ENCODE measurements around the gene OR8B2. TPM values are rescaled to one million over a fixed set of nuclear protein-coding genes. Genes with fewer than 3 reads are reported as not detected.

Gene OR8B2
- total RNA-seq, 5 donors from 2014 or later (not counting 1 experiment from before 2014, with no cell fraction given), result not detected

DNA sequence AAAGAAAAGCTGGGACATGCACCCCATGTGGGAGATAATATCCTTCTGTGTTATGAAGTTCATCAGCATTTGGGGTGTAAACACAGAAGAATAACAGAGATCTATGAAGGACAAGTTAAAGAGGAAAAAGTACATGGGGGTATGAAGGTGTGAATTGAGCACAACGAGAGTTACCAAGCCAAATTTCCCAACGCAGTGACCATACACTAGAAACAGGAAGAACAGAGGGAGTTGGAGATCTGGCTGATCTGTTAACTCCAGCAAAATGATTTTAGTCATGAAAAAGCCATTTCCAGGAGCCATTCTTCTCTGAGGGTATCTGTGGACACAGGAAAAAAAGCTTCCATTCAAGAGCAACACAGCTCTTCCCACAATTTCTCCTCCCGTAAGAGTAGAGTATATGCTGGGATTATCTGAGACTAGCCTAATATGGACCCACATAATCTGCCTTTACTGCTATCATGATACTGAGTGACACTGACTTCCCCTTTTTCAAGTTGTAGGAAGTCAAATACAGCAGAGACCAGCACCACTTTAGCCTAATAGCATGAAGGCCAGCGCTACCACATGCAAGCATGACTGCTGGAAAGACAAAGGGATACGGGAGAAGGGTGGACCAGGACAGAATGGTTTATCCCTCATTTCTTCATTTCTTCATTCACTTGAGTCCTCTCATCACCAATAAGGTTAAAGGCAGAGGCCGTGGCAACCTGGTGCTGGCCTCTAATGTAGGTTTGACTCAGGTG, 44.7 kb downstream of the OR8B2 start:
- Histone ChIP-seq H3K36me3 (ENCODE audit: control insufficient read depth in 2 of 2, extremely low read depth in 1 of 2, insufficient read depth in 1 of 2, low read length in 1 of 2) (no peaks in the 10 kb centered on the region), H3K27me3 (replicated peaks in 1 of 2; ENCODE audit: control insufficient read depth in 2 of 2, extremely low read depth in 1 of 2, insufficient read depth in 2 of 2, low read length in 1 of 2) (no peaks in the 10 kb centered on the region), H3K4me3 (ENCODE audit: control insufficient read depth in 1 of 2, extremely low read depth in 1 of 2, low read length in 1 of 2) (no peak overlapping the region), H3K4me1 (ENCODE audit: control insufficient read depth in 1 of 2, extremely low read depth in 1 of 2, insufficient read depth in 2 of 2, low read length in 2 of 2) (no peaks in the 10 kb centered on the region), H3K9me3 (no peaks in the 10 kb centered on the region), H3K27ac (ENCODE audit: low read length) (no peak overlapping the region)
- Mint-ChIP-seq H3K9me3 (peaks cover 0 to 4% (median 0%) of the 10 kb centered on the region in 3 donors), H3K36me3 (no peaks in the 10 kb centered on the region), H3K27me3 (peaks cover 0 to 6% of the 10 kb centered on the region in 2 donors), H3K4me1 (no peaks in the 10 kb centered on the region), H3K27ac (no peak overlapping the region), H3K4me3 (no peak overlapping the region)
- DNase-seq (no peak), ATAC-seq (replicated peaks in 1 of 4) (no peak)
- POLR2A ChIA-PET, result no interaction called here
- WGBS (ENCODE audit: insufficient coverage), result no CpG with 5 or more reads among the region's 6 CpGs
- CTCF ChIA-PET, result no interaction called here

Other genes with a start within 250 kb of the OR8B2 start
- not detected for gene OR10D3, start 201.2 kb downstream of the OR8B2 start, total RNA-seq
- not detected for gene OR8G1, start 143.4 kb downstream of the OR8B2 start, total RNA-seq
- not detected for gene OR8G5, start 128.1 kb downstream of the OR8B2 start, total RNA-seq
- not detected for gene OR8D1, start 70.5 kb downstream of the OR8B2 start, total RNA-seq
- not detected for gene OR8D2, start 64.3 kb downstream of the OR8B2 start, total RNA-seq
- gene OR8B3, start 14.5 kb upstream of the OR8B2 start, total RNA-seq, result not detected
- gene OR8B4, start 40.4 kb upstream of the OR8B2 start, total RNA-seq, result not detected
- gene OR8B8, start 61.2 kb upstream of the OR8B2 start, total RNA-seq, result not detected
- not detected for gene OR8B12, start 159.2 kb upstream of the OR8B2 start, total RNA-seq
- not detected for gene OR8A1, start 185.5 kb upstream of the OR8B2 start, total RNA-seq
- gene PANX3, start 226.9 kb upstream of the OR8B2 start, total RNA-seq, result not detected
- gene TBRG1, start 238.4 kb upstream of the OR8B2 start, total RNA-seq, result 10 to 100 TPM; 55.5 to 74.8 (median 72.0) TPM